ENCODE results near the gene GNAS. TPM values are rescaled to one million over a fixed set of nuclear protein-coding genes. Genes with fewer than 3 reads are reported as not detected.

Gene GNAS
- total RNA-seq, 1 donor from 2014 or later, result 746 TPM

DNA sequence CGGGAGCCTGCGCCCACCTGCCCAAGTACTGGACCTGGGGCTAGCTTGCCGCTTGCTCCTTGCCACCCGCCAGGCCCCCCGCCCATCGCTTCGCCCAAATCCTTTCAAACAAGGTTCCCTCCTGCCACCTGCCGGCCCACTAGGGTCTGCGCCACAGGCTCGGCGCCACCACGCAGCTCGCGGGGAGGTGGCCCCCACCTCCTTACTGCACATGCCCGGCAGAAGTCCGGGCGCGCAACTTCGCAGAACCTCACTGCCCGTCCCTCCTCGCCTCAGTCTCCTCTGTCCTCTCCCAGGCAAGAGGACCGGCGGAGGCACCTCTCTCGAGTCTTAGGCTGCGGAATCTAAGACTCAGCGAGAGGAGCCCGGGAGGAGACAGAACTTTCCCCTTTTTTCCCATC, 13.0 kb upstream of the GNAS start:
- Histone ChIP-seq H3K27ac (no peak overlapping the region), H3K27me3 (peaks cover 33% of the 10 kb centered on the region), H3K9me3 (no peaks in the 10 kb centered on the region), H3K4me1 (no peaks in the 10 kb centered on the region), H3K4me3 (no peak overlapping the region), H3K36me3 (no peaks in the 10 kb centered on the region)
- intact Hi-C loops (cut with DNase I), result no loop called here
- ATAC-seq, result peak; percentile 56
- TF ChIP-seq, protein P1, sequence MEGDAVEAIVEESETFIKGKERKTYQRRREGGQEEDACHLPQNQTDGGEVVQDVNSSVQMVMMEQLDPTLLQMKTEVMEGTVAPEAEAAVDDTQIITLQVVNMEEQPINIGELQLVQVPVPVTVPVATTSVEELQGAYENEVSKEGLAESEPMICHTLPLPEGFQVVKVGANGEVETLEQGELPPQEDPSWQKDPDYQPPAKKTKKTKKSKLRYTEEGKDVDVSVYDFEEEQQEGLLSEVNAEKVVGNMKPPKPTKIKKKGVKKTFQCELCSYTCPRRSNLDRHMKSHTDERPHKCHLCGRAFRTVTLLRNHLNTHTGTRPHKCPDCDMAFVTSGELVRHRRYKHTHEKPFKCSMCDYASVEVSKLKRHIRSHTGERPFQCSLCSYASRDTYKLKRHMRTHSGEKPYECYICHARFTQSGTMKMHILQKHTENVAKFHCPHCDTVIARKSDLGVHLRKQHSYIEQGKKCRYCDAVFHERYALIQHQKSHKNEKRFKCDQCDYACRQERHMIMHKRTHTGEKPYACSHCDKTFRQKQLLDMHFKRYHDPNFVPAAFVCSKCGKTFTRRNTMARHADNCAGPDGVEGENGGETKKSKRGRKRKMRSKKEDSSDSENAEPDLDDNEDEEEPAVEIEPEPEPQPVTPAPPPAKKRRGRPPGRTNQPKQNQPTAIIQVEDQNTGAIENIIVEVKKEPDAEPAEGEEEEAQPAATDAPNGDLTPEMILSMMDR (IDR thresholded peaks at IDR 0.05), result peak; percentile 33
- no peak for DNase-seq

DNA sequence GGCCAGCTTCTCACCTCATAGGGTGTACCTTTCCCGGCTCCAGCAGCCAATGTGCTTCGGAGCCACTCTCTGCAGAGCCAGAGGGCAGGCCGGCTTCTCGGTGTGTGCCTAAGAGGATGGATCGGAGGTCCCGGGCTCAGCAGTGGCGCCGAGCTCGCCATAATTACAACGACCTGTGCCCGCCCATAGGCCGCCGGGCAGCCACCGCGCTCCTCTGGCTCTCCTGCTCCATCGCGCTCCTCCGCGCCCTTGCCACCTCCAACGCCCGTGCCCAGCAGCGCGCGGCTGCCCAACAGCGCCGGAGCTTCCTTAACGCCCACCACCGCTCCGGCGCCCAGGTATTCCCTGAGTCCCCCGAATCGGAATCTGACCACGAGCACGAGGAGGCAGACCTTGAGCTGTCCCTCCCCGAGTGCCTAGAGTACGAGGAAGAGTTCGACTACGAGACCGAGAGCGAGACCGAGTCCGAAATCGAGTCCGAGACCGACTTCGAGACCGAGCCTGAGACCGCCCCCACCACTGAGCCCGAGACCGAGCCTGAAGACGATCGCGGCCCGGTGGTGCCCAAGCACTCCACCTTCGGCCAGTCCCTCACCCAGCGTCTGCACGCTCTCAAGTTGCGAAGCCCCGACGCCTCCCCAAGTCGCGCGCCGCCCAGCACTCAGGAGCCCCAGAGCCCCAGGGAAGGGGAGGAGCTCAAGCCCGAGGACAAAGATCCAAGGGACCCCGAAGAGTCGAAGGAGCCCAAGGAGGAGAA, 12.3 kb upstream of the GNAS start:
- intact Hi-C loops (cut with DNase I), result no loop called here
- ATAC-seq, result peak; percentile 8

DNA sequence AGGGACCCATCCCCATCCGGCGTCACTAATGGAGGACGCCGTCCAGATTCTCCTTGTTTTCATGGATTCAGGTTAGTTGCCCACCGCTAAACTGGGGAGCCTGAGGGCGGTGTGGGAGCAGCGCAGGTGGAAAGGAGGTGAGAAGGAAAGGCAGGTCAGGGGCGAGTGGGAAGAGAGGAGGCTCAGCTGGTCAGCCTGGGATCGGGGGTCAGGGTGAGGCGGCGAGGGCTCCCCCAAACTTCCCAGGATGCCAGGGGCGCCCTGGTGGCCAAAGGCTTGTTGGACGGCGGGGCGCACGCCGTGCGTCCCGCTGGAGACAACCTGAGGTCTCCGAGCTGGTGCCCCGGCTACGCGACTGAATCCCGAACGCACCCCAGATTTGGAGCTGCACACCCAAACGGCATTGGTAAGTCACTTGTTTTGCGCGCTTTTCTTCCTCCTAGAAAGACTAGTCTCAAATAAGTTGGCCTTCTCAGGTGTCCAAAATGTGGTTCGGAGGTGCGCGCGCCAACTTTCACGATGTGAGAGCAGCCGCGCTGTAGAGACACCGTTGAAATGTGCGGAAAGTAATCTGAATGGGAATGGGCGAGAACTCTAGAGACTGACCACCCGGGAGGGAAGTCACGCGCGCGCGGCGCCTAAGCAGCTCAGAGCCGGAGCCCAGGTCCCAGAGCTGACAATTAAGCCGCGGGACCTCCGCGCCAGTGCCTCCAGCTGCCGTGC, 11.5 kb upstream of the GNAS start:
- ATAC-seq (no peak), DNase-seq (no peak)
- no peak overlapping the region for H3K27ac ChIP-seq
- no peaks in the 10 kb centered on the region for H3K36me3 ChIP-seq
- TF ChIP-seq, protein P1 (IDR thresholded peaks at IDR 0.05), result no peak
- H3K4me1 ChIP-seq, result no peaks in the 10 kb centered on the region
- peaks cover 33% of the 10 kb centered on the region for H3K27me3 ChIP-seq
- intact Hi-C loops (cut with DNase I), result no loop called here
- H3K4me3 ChIP-seq, result no peak overlapping the region
- no peaks in the 10 kb centered on the region for H3K9me3 ChIP-seq

More for the DNA sequence above, 12.3 kb upstream of the GNAS start:
- Histone ChIP-seq H3K27me3 (peaks cover 33% of the 10 kb centered on the region), H3K4me1 (no peaks in the 10 kb centered on the region), H3K36me3 (no peaks in the 10 kb centered on the region), H3K4me3 (no peak overlapping the region), H3K27ac (no peak overlapping the region), H3K9me3 (no peaks in the 10 kb centered on the region)
- DNase-seq, result no peak
- TF ChIP-seq, protein P1 (IDR thresholded peaks at IDR 0.05), result no peak

DNA sequence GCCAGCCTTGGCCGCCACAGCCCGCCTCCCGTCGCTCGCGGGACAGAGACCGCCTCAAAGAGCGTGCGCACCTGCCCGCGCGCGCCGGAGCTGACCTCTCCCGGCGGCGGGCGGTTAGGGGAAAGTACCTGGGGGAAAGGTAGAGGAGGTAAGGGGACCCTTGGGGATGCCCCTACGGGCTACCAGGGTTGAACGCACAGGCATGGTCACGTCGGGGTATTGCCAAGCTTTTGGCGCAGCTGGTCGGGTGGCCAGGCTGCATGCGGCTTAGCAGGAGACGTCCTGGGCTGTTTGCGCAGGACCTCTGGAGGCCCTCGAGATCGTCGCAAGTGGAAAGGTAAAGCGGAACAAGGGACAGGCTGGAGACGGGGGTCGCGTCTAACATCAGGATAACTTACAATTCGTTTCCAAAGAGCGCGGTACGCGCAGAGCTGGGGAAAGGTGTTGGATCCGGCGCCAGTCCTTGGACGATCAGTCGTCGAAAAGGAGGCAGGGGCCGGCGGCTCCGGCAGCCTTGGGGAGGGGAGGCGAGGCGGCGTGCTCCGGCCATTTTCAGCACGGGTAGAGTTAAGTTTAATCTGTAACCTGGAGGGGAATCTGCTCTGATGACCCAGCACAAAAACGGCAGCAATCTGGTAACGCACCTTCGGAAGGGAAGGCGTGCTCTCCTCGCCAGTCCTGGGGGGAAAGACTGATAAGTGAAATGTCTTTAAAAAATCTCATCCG, 10.8 kb upstream of the GNAS start:
- TF ChIP-seq, protein P1 (IDR thresholded peaks at IDR 0.05), result no peak
- no peak for DNase-seq
- Histone ChIP-seq H3K36me3 (no peaks in the 10 kb centered on the region), H3K9me3 (no peaks in the 10 kb centered on the region), H3K4me1 (no peaks in the 10 kb centered on the region), H3K27me3 (peaks cover 33% of the 10 kb centered on the region), H3K27ac (no peak overlapping the region), H3K4me3 (no peak overlapping the region)
- intact Hi-C loops (cut with DNase I), result no loop called here
- no peak for ATAC-seq

DNA sequence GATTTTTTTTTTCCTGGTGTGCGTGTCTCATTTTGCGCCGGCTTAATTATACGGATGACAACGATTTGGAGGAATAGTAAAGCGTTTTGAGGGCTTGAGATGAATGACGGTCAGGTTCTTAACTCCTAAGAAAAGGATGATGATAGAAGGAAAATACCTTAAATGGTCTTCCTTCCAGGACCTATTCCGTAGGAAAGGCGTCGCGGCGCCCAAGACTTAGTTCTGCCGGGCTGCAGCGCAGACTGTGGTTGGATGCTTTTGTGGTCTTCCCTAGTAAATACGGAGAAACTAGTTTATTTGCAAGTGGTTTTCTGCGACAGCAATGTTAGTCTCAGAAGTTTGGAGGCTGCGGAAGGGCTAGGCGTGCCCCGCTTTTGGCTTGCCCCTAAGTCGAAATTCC, 10.2 kb upstream of the GNAS start:
- Histone ChIP-seq H3K27ac (no peak overlapping the region), H3K9me3 (no peaks in the 10 kb centered on the region), H3K4me3 (no peak overlapping the region), H3K36me3 (no peaks in the 10 kb centered on the region), H3K4me1 (no peaks in the 10 kb centered on the region), H3K27me3 (peaks cover 38% of the 10 kb centered on the region)
- DNase-seq, result no peak
- intact Hi-C loops (cut with DNase I), result no loop called here
- TF ChIP-seq, protein P1 (IDR thresholded peaks at IDR 0.05), result no peak
- no peak for ATAC-seq
